B cell (primary cell): Measurements from ENCODE around the gene ST6GALNAC3. TPM values are rescaled to one million over a fixed set of nuclear protein-coding genes. Genes with fewer than 3 reads are reported as not detected.

Source experiments
- ATAC-seq: fragments of 200-7000 bp; cut with Tn5 transposase; one replicate; pipeline ENCODE4 v1.10.0; 2021; ENCODE audit warnings: low read depth, mild to moderate bottlenecking, moderate number of reproducible peaks, moderate library complexity
- CTCF ChIA-PET: fragments of 350-600 bp; sonication (Branson Sonifier 250); formaldehyde crosslinking; loops from one replicate; lab custom pipeline; 2021; ENCODE audit warnings: antibody characterized with exemption, inconsistent platforms; lab: Charles Lee
- POLR2A ChIA-PET: fragments of 350-600 bp; sonication (Branson Sonifier 250); formaldehyde crosslinking; loops from one replicate; lab custom pipeline; 2021; ENCODE audit warnings: antibody characterized with exemption; lab: Charles Lee
- DNase-seq: peaks from one replicate; pipeline ENCODE4 v3.0.0; 2013
- H2AFZ ChIP-seq: 2 replicates; pipeline ENCODE4 v1.6.1; 2012; ENCODE audit warnings: mild to moderate bottlenecking, low read depth, low read length; ENCODE audit not compliant: insufficient read depth, poor library complexity, severe bottlenecking
- H3K27ac ChIP-seq, 2 donors: 1 replicate in 1 of 2; 2 replicates in 1 of 2; pipeline ENCODE4 v1.5.1; 2012 to 2013; ENCODE audit warnings: low read length in 2 of 2, mild to moderate bottlenecking in 2 of 2, moderate library complexity in 1 of 2
- H3K27me3 ChIP-seq, 4 experiments: fragments of 200-600 bp in 1 of 4; sonication (generic) in 1 of 4; replicated peaks in 1 of 4; 1 replicate in 2 of 4; 2 replicates in 2 of 4; pipeline versions ENCODE4 v1.6.1 to v1.7.0; 2013 to 2016; ENCODE audit warnings: low read length in 3 of 4, mild to moderate bottlenecking in 2 of 4, mixed read lengths in 1 of 4, moderate library complexity in 1 of 4; ENCODE audit not compliant: insufficient read depth in 4 of 4, control insufficient read depth in 3 of 4; ENCODE audit errors: control extremely low read depth in 1 of 4
- H3K36me3 ChIP-seq, 2 experiments: replicated peaks in 1 of 2; 1 replicate in 1 of 2; 2 replicates in 1 of 2; pipeline versions ENCODE4 v1.6.1 to v1.7.1; 2013; ENCODE audit warnings: low read length in 1 of 2; ENCODE audit not compliant: insufficient read depth in 2 of 2, control insufficient read depth in 1 of 2; ENCODE audit errors: control extremely low read depth in 1 of 2, extremely low read depth in 1 of 2
- H3K4me1 ChIP-seq, 2 donors: fragments of 200-600 bp in 1 of 2; sonication (generic) in 1 of 2; 1 replicate in 1 of 2; 2 replicates in 1 of 2; pipeline versions ENCODE4 v1.5.1 to v1.6.1; 2013 to 2017; ENCODE audit warnings: low read length in 2 of 2; ENCODE audit not compliant: control insufficient read depth in 2 of 2, insufficient read depth in 2 of 2
- H3K4me2 ChIP-seq: replicated peaks from 2 replicates; pipeline ENCODE3; 2012; ENCODE audit warnings: mild to moderate bottlenecking, low read depth, low read length; ENCODE audit not compliant: poor library complexity, severe bottlenecking
- H3K4me3 ChIP-seq, 5 experiments: fragments of 200-600 bp in 1 of 5; sonication (generic) in 1 of 5; 1 replicate in 3 of 5; 2 replicates in 2 of 5; pipeline versions ENCODE4 v1.5.1 to v1.7.0; 2011 to 2016; ENCODE audit warnings: low read length in 4 of 5, mild to moderate bottlenecking in 4 of 5, low read depth in 2 of 5, control low read depth in 1 of 5, moderate library complexity in 1 of 5; ENCODE audit not compliant: insufficient read depth in 1 of 5; ENCODE audit errors: control extremely low read depth in 1 of 5, extremely low read depth in 1 of 5
- H3K79me2 ChIP-seq: fragments of 200-600 bp; sonication (generic); one replicate; pipeline ENCODE4 v1.6.0; 2016; ENCODE audit warnings: low read length; ENCODE audit not compliant: control insufficient read depth, insufficient read depth
- H3K9ac ChIP-seq: fragments of 200-600 bp; sonication (generic); 2 replicates; pipeline ENCODE4 v1.6.1; 2017; ENCODE audit warnings: mild to moderate bottlenecking, low read length, moderate library complexity
- H3K9me3 ChIP-seq, 3 donors: one replicate each; pipeline versions ENCODE4 v1.6.1 to v1.7.1; 2013; ENCODE audit warnings: low read length in 2 of 3; ENCODE audit not compliant: control insufficient read depth in 2 of 3, insufficient read depth in 1 of 3; ENCODE audit errors: control extremely low read depth in 1 of 3
- H4K20me1 ChIP-seq: 2 replicates; pipeline ENCODE4 v1.6.0; 2012; ENCODE audit warnings: mild to moderate bottlenecking, low read length; ENCODE audit not compliant: insufficient read depth, control insufficient read depth, poor library complexity, severe bottlenecking
- H3K27ac Mint-ChIP-seq: one replicate; pipeline ENCODE4 v1.8.0; 2021; ENCODE audit warnings: mixed read lengths
- H3K27me3 Mint-ChIP-seq: one replicate; pipeline ENCODE4 v1.8.0; 2021; ENCODE audit warnings: mixed read lengths
- H3K4me1 Mint-ChIP-seq: one replicate; pipeline ENCODE4 v1.8.0; 2021; ENCODE audit warnings: mixed read lengths
- H3K4me3 Mint-ChIP-seq: one replicate; pipeline ENCODE4 v1.8.0; 2021; ENCODE audit warnings: mixed read lengths
- H3K9me3 Mint-ChIP-seq: one replicate; pipeline ENCODE4 v1.8.0; 2022; ENCODE audit warnings: mixed read lengths; ENCODE audit not compliant: insufficient read depth
- CTCF ChIP-seq: fragments of 200-600 bp; IDR thresholded peaks from one replicate; pipeline ENCODE4 v1.8.0; 2022; ENCODE audit warnings: antibody characterized with exemption, mild to moderate bottlenecking
- EZH2 ChIP-seq: IDR thresholded peaks from 2 replicates; pipeline ENCODE4 v1.6.1; 2012; ENCODE audit warnings: borderline replicate concordance, low read depth, mild to moderate bottlenecking, moderate library complexity, low read length; ENCODE audit not compliant: insufficient read depth, poor library complexity, severe bottlenecking
- WGBS: methylation state at CpG from one replicate; pipeline ENCODE4 v1.1.5; 2013; ENCODE audit warnings: missing lambda C conversion rate; ENCODE audit not compliant: insufficient coverage; 5-methylcytosine and 5-hydroxymethylcytosine counted together
- intact Hi-C: fragments of 100-400 bp; cut with micrococcal nuclease; formaldehyde crosslinking; loops from one replicate; pipeline ENCODE4 v1.10.0; 2022
- polyA plus RNA-seq: library from polyadenylated mRNA; depleted of rRNA; stranded (reverse); fragments of >200 nt; gene quantifications from 2 replicates; pipeline ENCODE4 v1.2.3, GENCODE V29; 2012
- total RNA-seq, 2 donors: library from RNA; stranded (reverse); fragments of 120-200 nt in 1 of 2; gene quantifications; 1 replicate in 1 of 2; 2 replicates in 1 of 2; pipeline versions ENCODE4 v1.2.3 to v1.2.4, GENCODE V29; 2013 to 2022

Gene ST6GALNAC3
- total and polyA plus RNA-seq, 2 donors (not counting 1 experiment from before 2014, with no cell fraction given): 3.0 to 17.3 TPM

- ChIA-PET POLR2A (no interaction called here), CTCF (no interaction called here)
- intact Hi-C loops: no loop called here
- TF ChIP-seq CTCF (no peak), EZH2 (no peak)
- Histone ChIP-seq H2AFZ (no peak overlapping the region), H3K27ac (no peak overlapping the region), H3K27me3 (no peaks in the 10 kb centered on the region), H3K79me2 (no peaks in the 10 kb centered on the region), H3K4me2 (no peak overlapping the region), H3K9ac (no peak overlapping the region), H4K20me1 (no peaks in the 10 kb centered on the region), H3K4me3 (no peak overlapping the region), H3K9me3 (no peaks in the 10 kb centered on the region), H3K36me3 (no peaks in the 10 kb centered on the region), H3K4me1 (peaks cover 0 to 5% of the 10 kb centered on the region in 2 donors)
- 92% methylated on average over 1 of the region's 3 CpGs for WGBS
- ATAC-seq: no peak
- Mint-ChIP-seq H3K27ac (no peak overlapping the region), H3K9me3 (no peaks in the 10 kb centered on the region), H3K4me1 (peaks cover 2% of the 10 kb centered on the region), H3K27me3 (no peaks in the 10 kb centered on the region), H3K4me3 (no peak overlapping the region)
- DNase-seq: no peak
These were observed 428.6 kb downstream of the ST6GALNAC3 start for GRCh38 chr1:76503100-76503499.

- ChIA-PET CTCF (no interaction called here), POLR2A (no interaction called here)
- Histone ChIP-seq H2AFZ (no peak overlapping the region), H3K4me3 (no peak overlapping the region), H3K27ac (no peak overlapping the region), H4K20me1 (no peaks in the 10 kb centered on the region), H3K4me2 (no peak overlapping the region), H3K27me3 (no peaks in the 10 kb centered on the region), H3K36me3 (no peaks in the 10 kb centered on the region), H3K9me3 (no peaks in the 10 kb centered on the region), H3K9ac (no peak overlapping the region), H3K79me2 (no peaks in the 10 kb centered on the region), H3K4me1 (peaks cover 0 to 5% of the 10 kb centered on the region in 2 donors)
- ATAC-seq (no peak), DNase-seq (no peak)
- H3K27me3 Mint-ChIP-seq: no peaks in the 10 kb centered on the region
- H3K4me1 Mint-ChIP-seq: peaks cover 2% of the 10 kb centered on the region
- WGBS: 18% methylated on average over 1 of the region's 2 CpGs
- H3K27ac Mint-ChIP-seq: no peak overlapping the region
- intact Hi-C loops: no loop called here
- H3K4me3 Mint-ChIP-seq: no peak overlapping the region
- no peaks in the 10 kb centered on the region for H3K9me3 Mint-ChIP-seq
- TF ChIP-seq EZH2: no peak
- TF ChIP-seq CTCF: no peak
These were observed 429.2 kb downstream of the ST6GALNAC3 start for GRCh38 chr1:76503736-76504135.
